ENCODE data around the gene SH3D21.

GRCh38 chr1:36349839-36350238, 43.7 kb downstream of the SH3D21 start:
- TF ChIP-seq CTCF (IDR thresholded peaks at IDR 0.05) (no peak), POLR2A (IDR thresholded peaks at IDR 0.05) (no peak), POLR2AphosphoS5 (IDR thresholded peaks at IDR 0.05) (no peak)
